GM12892 (cell line): ENCODE measurements around the gene SPATA31D3.
"Not testable (repeated sequence)": the region's sequence is repeated elsewhere in the genome, so short reads cannot be mapped to it uniquely, and the experiment has no call there.

ENCODE experiments used
- POLR2A ChIP-seq: IDR thresholded peaks from 2 replicates; pipeline ENCODE4 v1.6.1; 2011; ENCODE audit warnings: low read depth, low read length, control low read depth
- TAF1 ChIP-seq: IDR thresholded peaks from 2 replicates; pipeline ENCODE4 v1.6.1; 2011; ENCODE audit warnings: low read depth, mild to moderate bottlenecking, control low read depth, low read length, borderline replicate concordance

DNA sequence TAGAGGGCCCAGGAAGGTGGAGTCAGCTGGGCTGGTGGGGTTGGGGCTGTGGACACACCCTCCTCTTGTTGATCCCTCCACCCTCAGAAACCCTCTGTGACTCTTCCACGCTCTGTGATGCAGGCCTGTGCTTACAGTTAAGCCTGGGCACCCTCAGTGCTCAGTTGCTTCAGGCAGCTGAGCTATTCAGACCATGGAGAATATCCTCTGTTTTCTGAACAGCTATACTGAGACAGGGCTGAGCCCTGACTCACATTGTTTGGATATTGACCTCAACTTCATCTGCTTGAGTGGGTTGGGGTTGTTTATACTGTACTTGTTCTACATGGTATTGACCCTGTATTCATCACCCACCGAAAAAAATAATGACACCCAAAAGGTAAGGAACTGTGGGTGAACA lies at the start of gene SPATA31D3:
- TF ChIP-seq POLR2A, TAF1: not testable (repeated sequence)
